Mesendoderm (in vitro differentiated cells): ENCODE results near the gene ALDH7A1.

Experiments used
- DNase-seq: peaks from one replicate; pipeline ENCODE4 v3.0.0; 2013
- H2AK5ac ChIP-seq: 2 replicates; pipeline ENCODE4 v1.6.1; 2013; ENCODE audit warnings: low read length, inconsistent platforms
- H2BK120ac ChIP-seq: 2 replicates; pipeline ENCODE4 v1.6.1; 2013; ENCODE audit warnings: low read depth, mild to moderate bottlenecking, low read length, moderate library complexity, mixed read lengths
- H2BK15ac ChIP-seq: replicated peaks from 2 replicates; pipeline ENCODE4 v1.6.1; 2013; ENCODE audit warnings: low read depth, mild to moderate bottlenecking, moderate library complexity
- H2BK5ac ChIP-seq: 2 replicates; pipeline ENCODE4 v1.6.1; 2013; ENCODE audit warnings: low read length, inconsistent platforms
- H3K18ac ChIP-seq: 2 replicates; pipeline ENCODE4 v1.6.1; 2013; ENCODE audit warnings: mild to moderate bottlenecking, low read length, mixed read lengths
- H3K23ac ChIP-seq: one replicate; pipeline ENCODE4 v1.6.1; 2013; ENCODE audit warnings: low read length
- H3K27ac ChIP-seq: 2 replicates; pipeline ENCODE4 v1.5.1; 2013; ENCODE audit warnings: low read depth, mild to moderate bottlenecking, inconsistent platforms, low read length, moderate library complexity
- H3K27me3 ChIP-seq: 2 replicates; pipeline ENCODE4 v1.6.1; 2013; ENCODE audit warnings: low read length, control low read depth, mild to moderate bottlenecking, inconsistent platforms; ENCODE audit not compliant: insufficient read depth, poor library complexity
- H3K36me3 ChIP-seq: 2 replicates; pipeline ENCODE4 v1.6.1; 2013; ENCODE audit warnings: low read length, inconsistent platforms; ENCODE audit not compliant: control insufficient read depth, insufficient read depth
- H3K4ac ChIP-seq: one replicate; pipeline ENCODE4 v1.6.1; 2013; ENCODE audit warnings: low read depth, mild to moderate bottlenecking, low read length, moderate library complexity
- H3K4me1 ChIP-seq: 2 replicates; pipeline ENCODE4 v1.6.1; 2013; ENCODE audit warnings: low read depth, low read length, inconsistent platforms; ENCODE audit not compliant: control insufficient read depth
- H3K4me2 ChIP-seq: 2 replicates; pipeline ENCODE4 v1.6.1; 2013; ENCODE audit warnings: low read length
- H3K4me3 ChIP-seq: 2 replicates; pipeline ENCODE4 v1.5.1; 2013; ENCODE audit warnings: mild to moderate bottlenecking, low read length
- H3K56ac ChIP-seq: one replicate; pipeline ENCODE4 v1.6.1; 2013; ENCODE audit warnings: low read length
- H3K79me1 ChIP-seq: 2 replicates; pipeline ENCODE4 v1.6.1; 2013; ENCODE audit warnings: low read length, inconsistent platforms
- H3K79me2 ChIP-seq: 2 replicates; pipeline ENCODE4 v1.6.1; 2013; ENCODE audit warnings: mild to moderate bottlenecking, low read length; ENCODE audit not compliant: control insufficient read depth, insufficient read depth
- H3K9ac ChIP-seq: 2 replicates; pipeline ENCODE4 v1.6.1; 2013; ENCODE audit warnings: low read length, inconsistent platforms
- H4K5ac ChIP-seq: one replicate; pipeline ENCODE4 v1.6.1; 2013; ENCODE audit warnings: low read length
- H4K8ac ChIP-seq: one replicate; pipeline ENCODE4 v1.6.1; 2013; ENCODE audit warnings: low read depth, mild to moderate bottlenecking, control low read depth, low read length, moderate library complexity
- WGBS: extraction: QIAGEN DNeasy Blood & Tissue Kit; methylation state at CpG from one replicate; pipeline ENCODE4 v1.1.7; 2013; ENCODE audit warnings: low lambda C conversion rate, missing lambda C conversion rate; ENCODE audit not compliant: insufficient coverage; ENCODE audit errors: extremely low coverage; 5-methylcytosine and 5-hydroxymethylcytosine counted together

Gene ALDH7A1

DNA sequence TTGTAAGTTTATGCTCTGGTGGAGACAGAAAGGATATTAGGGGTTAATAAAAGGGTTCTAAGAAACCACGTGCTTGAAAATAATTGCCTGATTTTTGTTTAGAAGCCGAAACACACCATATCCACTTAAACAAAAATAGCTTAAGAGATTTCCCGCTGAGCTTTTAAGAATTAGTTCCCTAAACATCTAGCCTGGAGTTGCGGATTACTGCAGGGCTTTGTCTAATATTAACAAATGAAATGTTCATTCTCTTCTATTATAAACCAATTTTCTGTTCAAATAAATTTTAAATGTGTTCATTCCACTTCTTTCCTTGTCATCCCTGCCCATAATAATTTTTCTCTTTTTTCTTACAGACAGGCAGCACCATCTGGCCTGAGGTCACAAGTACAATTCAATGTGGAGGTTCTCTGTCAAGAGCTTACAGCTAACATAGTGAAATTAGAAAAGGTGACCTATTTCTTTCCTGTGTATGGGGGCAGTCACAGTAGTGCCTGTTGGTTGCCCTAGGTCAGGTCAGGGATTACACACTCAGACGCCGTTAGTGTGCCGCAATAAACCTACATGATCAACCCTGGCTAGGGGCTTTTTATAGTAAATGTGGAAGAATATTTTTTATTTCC, 106.5 kb downstream of the ALDH7A1 start:
- no peak overlapping the region for H3K4me2 ChIP-seq
- H3K4ac ChIP-seq: peak overlapping the region; percentile 16
- no peak overlapping the region for H4K8ac ChIP-seq
- no peak overlapping the region for H3K18ac ChIP-seq
- no peak overlapping the region for H3K9ac ChIP-seq
- no peak overlapping the region for H2BK120ac ChIP-seq
- H3K4me3 ChIP-seq: no peak overlapping the region
- H2AK5ac ChIP-seq: no peak overlapping the region
- H3K27ac ChIP-seq: no peak overlapping the region
- H3K27me3 ChIP-seq: no peaks in the 10 kb centered on the region
- H3K79me1 ChIP-seq: no peaks in the 10 kb centered on the region
- H3K36me3 ChIP-seq: no peaks in the 10 kb centered on the region
- H3K79me2 ChIP-seq: no peaks in the 10 kb centered on the region
- no peak overlapping the region for H3K23ac ChIP-seq
- no peak overlapping the region for H3K56ac ChIP-seq
- no peaks in the 10 kb centered on the region for H3K4me1 ChIP-seq
- WGBS: no CpG with 5 or more reads among the region's 7 CpGs
- no peak overlapping the region for H2BK15ac ChIP-seq
- H2BK5ac ChIP-seq: no peak overlapping the region
- no peak overlapping the region for H4K5ac ChIP-seq
- no peak for DNase-seq

GRCh38 chr5:126487596-126487995, 107.4 kb downstream of the ALDH7A1 start:
- Histone ChIP-seq H3K56ac (no peak overlapping the region), H3K4me1 (no peaks in the 10 kb centered on the region)

DNA sequence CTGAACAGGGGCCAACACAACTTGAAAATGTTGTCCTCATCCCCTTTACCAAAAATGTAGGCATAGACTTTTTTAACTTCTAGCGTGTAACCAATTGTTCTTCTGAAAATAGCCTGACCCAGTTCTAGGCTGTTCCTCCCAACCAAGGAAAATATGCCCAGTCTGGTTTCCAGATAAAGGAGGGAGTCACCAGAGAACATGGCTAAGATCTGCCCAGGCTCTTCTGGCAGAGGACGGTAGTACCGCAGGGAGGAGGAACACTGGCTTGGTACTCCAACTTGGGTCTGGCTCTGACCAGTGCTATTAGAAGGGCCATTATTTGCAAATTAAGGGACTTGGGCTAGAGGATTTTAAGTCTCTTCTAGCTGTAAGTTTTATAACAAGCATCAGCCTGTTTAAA, 108.7 kb downstream of the ALDH7A1 start:
- Histone ChIP-seq H3K4ac (no peak overlapping the region), H2AK5ac (no peak overlapping the region), H3K4me2 (no peak overlapping the region), H2BK5ac (no peak overlapping the region), H3K27ac (no peak overlapping the region), H3K4me1 (no peaks in the 10 kb centered on the region), H3K79me2 (no peaks in the 10 kb centered on the region), H4K5ac (no peak overlapping the region), H3K36me3 (no peaks in the 10 kb centered on the region), H2BK15ac (no peak overlapping the region), H3K56ac (no peak overlapping the region), H2BK120ac (no peak overlapping the region), H3K9ac (no peak overlapping the region), H3K79me1 (no peaks in the 10 kb centered on the region), H3K18ac (no peak overlapping the region), H4K8ac (no peak overlapping the region), H3K4me3 (no peak overlapping the region), H3K27me3 (no peaks in the 10 kb centered on the region), H3K23ac (no peak overlapping the region)
- no peak for DNase-seq
- no CpG with 5 or more reads among the region's 3 CpGs for WGBS

More at GRCh38 chr5:126487596-126487995, 107.4 kb downstream of the ALDH7A1 start:
- Histone ChIP-seq H2AK5ac (no peak overlapping the region), H3K36me3 (no peaks in the 10 kb centered on the region), H3K4me2 (no peak overlapping the region), H3K18ac (no peak overlapping the region), H2BK15ac (no peak overlapping the region), H3K79me2 (no peaks in the 10 kb centered on the region), H3K27me3 (no peaks in the 10 kb centered on the region), H4K8ac (no peak overlapping the region), H3K27ac (no peak overlapping the region), H3K23ac (no peak overlapping the region), H3K9ac (no peak overlapping the region), H2BK120ac (no peak overlapping the region), H2BK5ac (no peak overlapping the region), H3K79me1 (no peaks in the 10 kb centered on the region), H4K5ac (no peak overlapping the region), H3K4ac (no peak overlapping the region), H3K4me3 (no peak overlapping the region)
- no peak for DNase-seq

DNA sequence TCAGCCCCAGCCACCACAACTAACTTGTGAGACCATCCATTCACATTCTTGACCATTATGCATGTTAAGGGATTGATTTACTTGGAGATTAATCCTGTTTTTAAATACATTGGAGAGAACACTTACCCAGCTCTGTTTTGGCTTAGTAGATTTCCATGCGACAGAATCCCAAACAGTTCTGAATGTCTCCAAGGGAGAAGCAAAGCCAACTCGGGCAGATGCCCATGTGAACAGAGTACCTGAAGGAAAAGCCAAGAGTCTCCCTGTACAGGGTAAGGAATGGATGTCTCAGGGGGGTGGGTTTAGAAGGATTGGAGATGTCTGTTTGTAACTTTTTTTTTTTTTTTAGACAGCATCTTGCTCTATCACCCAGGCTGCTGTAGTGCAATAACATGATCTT, 110.8 kb downstream of the ALDH7A1 start:
- Histone ChIP-seq H3K9ac (no peak overlapping the region), H3K56ac (no peak overlapping the region), H3K4me2 (no peak overlapping the region), H3K18ac (no peak overlapping the region), H2BK5ac (no peak overlapping the region), H3K4me1 (no peaks in the 10 kb centered on the region), H3K36me3 (no peaks in the 10 kb centered on the region), H2BK120ac (no peak overlapping the region), H3K79me1 (no peaks in the 10 kb centered on the region), H4K8ac (no peak overlapping the region), H3K4ac (no peak overlapping the region), H3K23ac (no peak overlapping the region), H4K5ac (no peak overlapping the region), H3K27ac (no peak overlapping the region), H2BK15ac (no peak overlapping the region), H3K4me3 (no peak overlapping the region), H3K27me3 (no peaks in the 10 kb centered on the region), H3K79me2 (no peaks in the 10 kb centered on the region), H2AK5ac (no peak overlapping the region)
- no CpG with 5 or more reads among the region's 2 CpGs for WGBS
- no peak for DNase-seq

DNA sequence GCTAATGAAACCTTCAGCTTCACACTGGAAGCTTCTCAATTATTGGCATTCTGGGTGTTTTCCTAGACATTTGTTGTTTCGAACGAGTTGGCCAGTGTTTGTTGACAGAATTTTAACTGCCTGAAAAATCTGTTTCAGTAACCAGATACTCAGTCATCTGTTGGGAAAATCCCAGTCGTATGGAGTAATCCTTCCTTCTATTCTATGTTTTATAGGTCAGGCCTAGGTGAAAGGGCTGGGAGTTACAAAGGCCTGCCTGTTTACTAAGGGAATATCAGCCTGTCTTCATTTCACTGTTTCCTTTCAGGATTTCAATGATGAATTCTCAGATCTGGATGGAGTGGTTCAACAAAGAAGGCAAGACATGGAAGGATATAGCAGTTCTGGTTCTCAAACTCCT, 111.9 kb downstream of the ALDH7A1 start:
- Histone ChIP-seq H3K18ac (no peak overlapping the region), H2AK5ac (no peak overlapping the region), H3K56ac (no peak overlapping the region), H3K27ac (no peak overlapping the region), H3K79me1 (no peaks in the 10 kb centered on the region), H3K4ac (no peak overlapping the region), H4K8ac (no peak overlapping the region), H2BK120ac (no peak overlapping the region), H2BK5ac (no peak overlapping the region), H3K36me3 (no peaks in the 10 kb centered on the region), H3K9ac (no peak overlapping the region), H3K27me3 (no peaks in the 10 kb centered on the region), H2BK15ac (no peak overlapping the region), H3K4me3 (no peak overlapping the region), H3K4me2 (no peak overlapping the region), H3K23ac (no peak overlapping the region), H4K5ac (no peak overlapping the region), H3K4me1 (no peaks in the 10 kb centered on the region), H3K79me2 (no peaks in the 10 kb centered on the region)
- DNase-seq: no peak
- no CpG with 5 or more reads among the region's 3 CpGs for WGBS

- no peak overlapping the region for H3K9ac ChIP-seq
- WGBS: no CpG with 5 or more reads among the region's 1 CpG
- H3K79me1 ChIP-seq: no peaks in the 10 kb centered on the region
- no peaks in the 10 kb centered on the region for H3K4me1 ChIP-seq
- no peak overlapping the region for H4K5ac ChIP-seq
- H3K56ac ChIP-seq: no peak overlapping the region
- no peaks in the 10 kb centered on the region for H3K27me3 ChIP-seq
- no peak overlapping the region for H4K8ac ChIP-seq
- no peak overlapping the region for H2BK120ac ChIP-seq
- H3K27ac ChIP-seq: no peak overlapping the region
- H3K4ac ChIP-seq: no peak overlapping the region
- H2BK15ac ChIP-seq: no peak overlapping the region
- H3K79me2 ChIP-seq: no peaks in the 10 kb centered on the region
- H3K4me3 ChIP-seq: no peak overlapping the region
- no peak for DNase-seq
- no peak overlapping the region for H2AK5ac ChIP-seq
- no peaks in the 10 kb centered on the region for H3K36me3 ChIP-seq
- H2BK5ac ChIP-seq: no peak overlapping the region
- no peak overlapping the region for H3K4me2 ChIP-seq
- no peak overlapping the region for H3K23ac ChIP-seq
- no peak overlapping the region for H3K18ac ChIP-seq
These were observed 112.4 kb downstream of the ALDH7A1 start for GRCh38 chr5:126482591-126482990.
